ENCODE data around the gene DNAJC5.

Gene DNAJC5

DNA sequence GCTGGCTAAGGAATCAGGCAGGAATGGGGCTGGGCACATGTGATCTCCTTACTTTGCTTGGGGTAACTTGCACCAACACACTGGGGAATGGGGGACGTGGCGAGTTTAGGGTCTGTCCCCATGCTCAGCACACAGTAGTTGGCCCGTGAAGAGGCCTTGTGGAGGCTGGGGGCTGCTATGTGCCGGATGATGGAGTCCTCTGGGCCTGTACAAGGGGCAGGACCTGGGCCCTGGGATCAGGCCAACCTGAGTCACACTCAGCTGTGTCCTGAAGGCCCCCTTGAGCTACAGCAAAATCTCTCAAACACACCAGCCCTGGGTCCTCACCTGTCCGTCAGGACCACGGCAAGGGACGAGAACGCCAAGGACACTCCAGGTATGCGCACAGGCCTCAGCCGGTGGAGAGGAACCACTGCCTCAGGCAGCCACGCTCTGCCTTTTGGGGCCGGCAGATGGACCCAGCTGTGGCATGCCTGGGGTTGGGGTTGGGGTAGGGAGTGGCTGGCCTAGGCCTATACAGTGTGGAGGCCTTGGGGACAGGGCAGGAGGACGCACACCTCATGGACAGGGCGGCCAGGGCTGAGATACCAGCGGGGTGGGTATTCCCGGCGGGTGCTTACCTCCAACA is 50.2 kb downstream of the DNAJC5 start:
- Histone ChIP-seq H3K4me1 (ENCODE audit: control insufficient read depth in 2 of 2, insufficient read depth in 2 of 2, low read length in 2 of 2) (peaks cover 17 to 26% of the 10 kb centered on the region in 2 donors), H3K36me3 (ENCODE audit: control insufficient read depth in 2 of 2, insufficient read depth in 2 of 2, low read length in 2 of 2) (peaks cover 39 to 49% of the 10 kb centered on the region in 2 donors), H3K27ac (ENCODE audit: low read depth in 2 of 2, low read length in 2 of 2) (no peak overlapping the region), H3K9me3 (ENCODE audit: control insufficient read depth in 2 of 2, low read length in 2 of 2) (no peaks in the 10 kb centered on the region), H3K27me3 (ENCODE audit: control insufficient read depth in 2 of 2, insufficient read depth in 2 of 2, low read length in 2 of 2) (no peaks in the 10 kb centered on the region), H3K4me3 (ENCODE audit: low read length in 2 of 2) (no peak overlapping the region), H3K9ac (ENCODE audit: low read depth in 1 of 2, low read length in 2 of 2) (no peak overlapping the region)

DNA sequence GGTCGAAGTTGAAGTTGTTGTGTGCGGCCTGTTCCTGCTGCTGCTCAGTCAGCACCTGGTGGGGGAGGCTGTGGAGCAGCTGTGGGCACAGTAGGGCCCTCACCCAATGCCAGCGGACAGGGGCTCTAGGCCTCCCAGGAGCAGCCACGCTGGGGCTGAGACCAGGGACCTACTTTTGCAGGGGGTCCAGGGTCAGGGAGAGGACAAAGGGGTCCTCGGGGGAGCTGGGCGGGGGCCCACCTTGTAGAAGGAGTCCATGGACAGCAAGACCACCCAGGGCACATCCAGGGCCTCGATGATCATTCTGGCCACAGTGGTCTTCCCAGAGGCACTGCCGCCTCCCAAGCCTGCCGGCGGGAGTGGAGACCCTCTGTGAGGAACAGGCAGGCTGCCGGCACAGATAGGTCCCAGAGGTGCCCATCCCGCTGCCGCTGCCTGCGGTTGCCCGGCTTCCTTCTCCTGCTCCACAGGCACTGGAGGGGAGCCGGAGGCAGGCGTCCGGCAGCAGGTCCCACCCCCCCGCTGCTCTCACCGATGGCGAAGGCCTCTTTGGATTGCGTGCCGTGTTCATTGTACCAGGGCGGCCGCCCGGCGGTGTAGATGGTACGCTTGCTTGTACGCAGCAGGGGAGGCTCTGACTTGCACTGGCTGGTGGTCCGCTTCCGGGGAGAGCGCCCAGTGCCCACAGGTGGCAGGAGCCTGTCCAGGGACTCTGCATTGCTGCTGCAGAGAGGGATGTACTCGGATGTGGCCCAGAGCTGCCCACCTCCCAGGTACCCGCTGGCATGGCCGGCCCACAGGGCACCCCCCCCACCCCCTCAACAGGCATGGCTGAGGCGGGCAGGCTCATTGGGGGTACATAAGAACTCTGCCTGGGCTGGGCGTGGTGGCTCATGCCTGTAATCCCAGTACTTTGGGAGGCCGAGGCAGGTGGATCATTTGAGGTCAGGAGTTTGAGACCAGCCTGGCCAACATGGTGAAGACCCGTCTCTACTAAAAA is 51.3 kb downstream of the DNAJC5 start:
- Histone ChIP-seq H3K4me1 (ENCODE audit: control insufficient read depth in 2 of 2, insufficient read depth in 2 of 2, low read length in 2 of 2) (peaks cover 27 to 35% of the 10 kb centered on the region in 2 donors), H3K27ac (ENCODE audit: low read depth in 2 of 2, low read length in 2 of 2) (no peak overlapping the region)

GRCh38 chr20:63946986-63947637 is 52.2 kb downstream of the DNAJC5 start:
- Histone ChIP-seq H3K36me3 (ENCODE audit: control insufficient read depth in 2 of 2, insufficient read depth in 2 of 2, low read length in 2 of 2) (peaks cover 31 to 38% of the 10 kb centered on the region in 2 donors), H3K27me3 (ENCODE audit: control insufficient read depth in 2 of 2, insufficient read depth in 2 of 2, low read length in 2 of 2) (no peaks in the 10 kb centered on the region), H3K4me3 (ENCODE audit: low read length in 2 of 2) (no peak overlapping the region), H3K9ac (ENCODE audit: low read depth in 1 of 2, low read length in 2 of 2) (no peak overlapping the region), H3K27ac (ENCODE audit: low read depth in 2 of 2, low read length in 2 of 2) (no peak overlapping the region), H3K9me3 (ENCODE audit: control insufficient read depth in 2 of 2, low read length in 2 of 2) (no peaks in the 10 kb centered on the region), H3K4me1 (ENCODE audit: control insufficient read depth in 2 of 2, insufficient read depth in 2 of 2, low read length in 2 of 2) (peaks cover 34 to 42% of the 10 kb centered on the region in 2 donors)

More for the DNA sequence above, 51.3 kb downstream of the DNAJC5 start:
- no peaks in the 10 kb centered on the region for H3K9me3 ChIP-seq (ENCODE audit: control insufficient read depth in 2 of 2, low read length in 2 of 2)
- no peaks in the 10 kb centered on the region for H3K27me3 ChIP-seq (ENCODE audit: control insufficient read depth in 2 of 2, insufficient read depth in 2 of 2, low read length in 2 of 2)
- H3K9ac ChIP-seq (ENCODE audit: low read depth in 1 of 2, low read length in 2 of 2), result no peak overlapping the region
- H3K36me3 ChIP-seq (ENCODE audit: control insufficient read depth in 2 of 2, insufficient read depth in 2 of 2, low read length in 2 of 2), result peaks cover 31 to 39% of the 10 kb centered on the region in 2 donors
- no peak overlapping the region for H3K4me3 ChIP-seq (ENCODE audit: low read length in 2 of 2)

GRCh38 chr20:63947638-63948456 is 52.9 kb downstream of the DNAJC5 start:
- Histone ChIP-seq H3K9me3 (ENCODE audit: control insufficient read depth in 2 of 2, low read length in 2 of 2) (no peaks in the 10 kb centered on the region), H3K27me3 (ENCODE audit: control insufficient read depth in 2 of 2, insufficient read depth in 2 of 2, low read length in 2 of 2) (no peaks in the 10 kb centered on the region), H3K4me1 (ENCODE audit: control insufficient read depth in 2 of 2, insufficient read depth in 2 of 2, low read length in 2 of 2) (peaks cover 42 to 46% of the 10 kb centered on the region in 2 donors), H3K27ac (ENCODE audit: low read depth in 2 of 2, low read length in 2 of 2) (peak overlapping the region; percentile 62 to 81), H3K4me3 (ENCODE audit: low read length in 2 of 2) (no peak overlapping the region), H3K36me3 (ENCODE audit: control insufficient read depth in 2 of 2, insufficient read depth in 2 of 2, low read length in 2 of 2) (peaks cover 30 to 36% of the 10 kb centered on the region in 2 donors), H3K9ac (ENCODE audit: low read depth in 1 of 2, low read length in 2 of 2) (no peak overlapping the region)

GRCh38 chr20:63950701-63951397 is 55.9 kb downstream of the DNAJC5 start:
- H3K27ac ChIP-seq (ENCODE audit: low read depth in 2 of 2, low read length in 2 of 2), result peak overlapping the region; percentile 75 to 77
- no peak overlapping the region for H3K4me3 ChIP-seq (ENCODE audit: low read length in 2 of 2)
- H3K4me1 ChIP-seq (ENCODE audit: control insufficient read depth in 2 of 2, insufficient read depth in 2 of 2, low read length in 2 of 2), result peaks cover 59 to 65% of the 10 kb centered on the region in 2 donors
- H3K36me3 ChIP-seq (ENCODE audit: control insufficient read depth in 2 of 2, insufficient read depth in 2 of 2, low read length in 2 of 2), result peaks cover 0 to 11% of the 10 kb centered on the region in 2 donors
- H3K9me3 ChIP-seq (ENCODE audit: control insufficient read depth in 2 of 2, low read length in 2 of 2), result no peaks in the 10 kb centered on the region
- H3K27me3 ChIP-seq (ENCODE audit: control insufficient read depth in 2 of 2, insufficient read depth in 2 of 2, low read length in 2 of 2), result no peaks in the 10 kb centered on the region
- H3K9ac ChIP-seq (ENCODE audit: low read depth in 1 of 2, low read length in 2 of 2), result peak overlapping the region; percentile 14 to 40

- Histone ChIP-seq H3K4me3 (ENCODE audit: low read length in 2 of 2) (peak overlapping the region in 1 of 2 donors; percentile 33), H3K4me1 (ENCODE audit: control insufficient read depth in 2 of 2, insufficient read depth in 2 of 2, low read length in 2 of 2) (peaks cover 59 to 65% of the 10 kb centered on the region in 2 donors), H3K9ac (ENCODE audit: low read depth in 1 of 2, low read length in 2 of 2) (peak overlapping the region in 1 of 2 donors; percentile 40)
Observed at GRCh38 chr20:63951398-63952209, 56.7 kb downstream of the DNAJC5 start.

DNA sequence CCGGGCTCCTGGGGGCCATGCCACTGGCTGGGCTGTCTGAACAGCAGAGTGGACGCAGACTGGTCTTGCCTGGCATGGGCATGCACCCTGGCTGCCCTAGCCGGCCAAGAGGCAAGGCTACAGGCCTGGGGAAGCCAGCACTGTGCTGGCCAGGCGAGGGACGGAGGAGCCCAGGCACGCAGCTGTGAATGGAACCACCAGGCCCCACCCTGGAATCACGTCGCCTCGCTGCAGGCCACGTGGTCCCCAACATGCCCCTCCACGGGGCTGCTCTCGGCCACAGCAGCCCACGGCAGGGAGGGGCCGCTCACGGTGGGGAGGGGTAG is 57.2 kb downstream of the DNAJC5 start:
- Histone ChIP-seq H3K9ac (ENCODE audit: low read depth in 1 of 2, low read length in 2 of 2) (peak overlapping the region in 1 of 2 donors; percentile 23), H3K9me3 (ENCODE audit: control insufficient read depth in 2 of 2, low read length in 2 of 2) (no peaks in the 10 kb centered on the region), H3K36me3 (ENCODE audit: control insufficient read depth in 2 of 2, insufficient read depth in 2 of 2, low read length in 2 of 2) (peaks cover 0 to 8% of the 10 kb centered on the region in 2 donors), H3K4me3 (ENCODE audit: low read length in 2 of 2) (no peak overlapping the region), H3K27ac (ENCODE audit: low read depth in 2 of 2, low read length in 2 of 2) (peak overlapping the region; percentile 75 to 77), H3K4me1 (ENCODE audit: control insufficient read depth in 2 of 2, insufficient read depth in 2 of 2, low read length in 2 of 2) (peaks cover 63 to 65% of the 10 kb centered on the region in 2 donors), H3K27me3 (ENCODE audit: control insufficient read depth in 2 of 2, insufficient read depth in 2 of 2, low read length in 2 of 2) (no peaks in the 10 kb centered on the region)

More at GRCh38 chr20:63951398-63952209, 56.7 kb downstream of the DNAJC5 start:
- no peaks in the 10 kb centered on the region for H3K9me3 ChIP-seq (ENCODE audit: control insufficient read depth in 2 of 2, low read length in 2 of 2)
- no peaks in the 10 kb centered on the region for H3K27me3 ChIP-seq (ENCODE audit: control insufficient read depth in 2 of 2, insufficient read depth in 2 of 2, low read length in 2 of 2)
- H3K36me3 ChIP-seq (ENCODE audit: control insufficient read depth in 2 of 2, insufficient read depth in 2 of 2, low read length in 2 of 2), result peaks cover 0 to 8% of the 10 kb centered on the region in 2 donors
- peak overlapping the region; percentile 75 to 77 for H3K27ac ChIP-seq (ENCODE audit: low read depth in 2 of 2, low read length in 2 of 2)

- no peaks in the 10 kb centered on the region for H3K27me3 ChIP-seq (ENCODE audit: control insufficient read depth in 2 of 2, insufficient read depth in 2 of 2, low read length in 2 of 2)
- peaks cover 0 to 5% of the 10 kb centered on the region in 2 donors for H3K36me3 ChIP-seq (ENCODE audit: control insufficient read depth in 2 of 2, insufficient read depth in 2 of 2, low read length in 2 of 2)
- no peak overlapping the region for H3K4me3 ChIP-seq (ENCODE audit: low read length in 2 of 2)
- H3K4me1 ChIP-seq (ENCODE audit: control insufficient read depth in 2 of 2, insufficient read depth in 2 of 2, low read length in 2 of 2), result peaks cover 65 to 68% of the 10 kb centered on the region in 2 donors
- H3K9me3 ChIP-seq (ENCODE audit: control insufficient read depth in 2 of 2, low read length in 2 of 2), result no peaks in the 10 kb centered on the region
- peak overlapping the region in 1 of 2 donors; percentile 23 for H3K9ac ChIP-seq (ENCODE audit: low read depth in 1 of 2, low read length in 2 of 2)
- peak overlapping the region; percentile 75 to 77 for H3K27ac ChIP-seq (ENCODE audit: low read depth in 2 of 2, low read length in 2 of 2)
Observed at GRCh38 chr20:63952769-63953168, 57.8 kb downstream of the DNAJC5 start.

Measured in mucosa of rectum (tissue), 2 donors.